ENCODE measurements around the gene ENG.
"Not testable (repeated sequence)": the region's sequence is repeated elsewhere in the genome, so short reads cannot be mapped to it uniquely, and the experiment has no call there.

Gene ENG

GRCh38 chr9:127878001-127878651 is 23.7 kb upstream of the ENG start:
- no peak for DNase-seq

GRCh38 chr9:127877566-127877998 is 23.1 kb upstream of the ENG start, which contains the start of gene AK1:
AK1 (minus strand) TSS chr9:127877675; CDS start chr9:127874617, 3,058 bp downstream.
- DNase-seq = peak; percentile 68

GRCh38 chr9:127876764-127877562 is 22.5 kb upstream of the ENG start:
- DNase-seq = peak; percentile 31

GRCh38 chr9:127876026-127876763 is 21.7 kb upstream of the ENG start:
- DNase-seq = no peak

GRCh38 chr9:127875306-127875966 is 21.0 kb upstream of the ENG start:
- DNase-seq = peak; percentile 40

GRCh38 chr9:127874301-127875221 is 20.1 kb upstream of the ENG start:
- DNase-seq = no peak

- DNase-seq = no peak
Observed at GRCh38 chr9:127873886-127874285, 19.4 kb upstream of the ENG start.

- DNase-seq = no peak
Observed at GRCh38 chr9:127873223-127873691, 18.8 kb upstream of the ENG start.

- no peak for DNase-seq
Observed at GRCh38 chr9:127872369-127873222, 18.1 kb upstream of the ENG start.

- no peak for DNase-seq
Observed at GRCh38 chr9:127871531-127871930, 17.1 kb upstream of the ENG start.

GRCh38 chr9:127870887-127871286 is 16.4 kb upstream of the ENG start:
- no peak for DNase-seq

GRCh38 chr9:127870153-127870491 is 15.7 kb upstream of the ENG start:
- not testable (repeated sequence) for DNase-seq

- DNase-seq = peak; percentile 81
Observed at GRCh38 chr9:127869310-127870152, 15.1 kb upstream of the ENG start.

- no peak for DNase-seq
Observed at GRCh38 chr9:127868278-127868902, 13.9 kb upstream of the ENG start.

GRCh38 chr9:127867356-127868277 is 13.2 kb upstream of the ENG start:
- no peak for DNase-seq

- DNase-seq = no peak
Observed at GRCh38 chr9:127866535-127866934, 12.1 kb upstream of the ENG start.

GRCh38 chr9:127865645-127866464 is 11.4 kb upstream of the ENG start:
- no peak for DNase-seq
